C4-2B (cell line): ENCODE measurements around the gene NRG2.

Experiments used
- H3K27ac ChIP-seq: fragments of 450-650 bp; 2 replicates; pipeline ENCODE4 v1.5.1; 2017
- CTCF ChIP-seq: fragments of 450-650 bp; conservative IDR thresholded peaks from 2 replicates; pipeline ENCODE4 v1.5.1; 2017; ENCODE audit warnings: mild to moderate bottlenecking
- ZFX ChIP-seq: fragments of 450-650 bp; IDR thresholded peaks from 2 replicates; pipeline ENCODE4 v1.6.1; 2017

Gene NRG2

GRCh38 chr5:140018920-140019644 is 24.0 kb downstream of the NRG2 start:
- no peak overlapping the region for H3K27ac ChIP-seq
- TF ChIP-seq CTCF (no peak), ZFX (no peak)

DNA sequence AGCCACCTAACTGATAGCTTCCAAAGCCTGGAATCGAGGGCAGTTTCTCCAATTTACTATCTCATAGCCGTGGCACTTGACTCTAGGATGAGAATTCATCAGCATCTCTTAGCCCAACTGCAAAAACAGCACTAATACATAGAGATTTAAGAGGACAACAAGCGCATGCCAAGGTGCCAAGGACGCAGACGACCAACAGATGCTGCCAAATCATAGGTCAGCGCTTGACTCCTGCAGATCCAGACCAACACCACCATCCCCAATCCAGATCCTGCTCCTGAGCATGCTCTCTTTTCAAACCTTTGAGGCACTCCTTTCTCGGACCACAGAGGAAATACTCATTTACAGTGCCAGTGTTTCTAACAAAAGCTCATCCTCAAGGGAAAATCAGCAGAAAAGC is 24.6 kb downstream of the NRG2 start:
- TF ChIP-seq ZFX, result no peak
- TF ChIP-seq CTCF, result no peak

DNA sequence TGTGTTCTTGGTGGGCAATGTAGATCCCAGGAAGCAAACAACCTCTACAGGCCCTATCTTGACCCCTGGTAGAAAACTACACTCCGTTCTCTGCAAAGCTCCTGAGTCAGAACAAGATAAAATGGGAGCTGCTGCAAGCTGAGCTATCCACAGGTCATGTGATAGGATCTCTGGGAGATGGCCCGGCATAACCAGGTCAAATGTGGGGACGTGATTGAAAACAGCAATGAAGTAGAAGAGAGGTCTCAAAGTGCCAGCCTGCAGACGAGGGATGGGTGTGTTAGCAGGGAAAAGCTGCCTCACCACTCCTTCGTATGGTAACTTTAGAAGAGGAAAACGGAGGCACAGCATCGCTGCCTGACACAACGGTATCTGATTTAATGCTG is 25.0 kb downstream of the NRG2 start:
- no peak overlapping the region for H3K27ac ChIP-seq
- TF ChIP-seq ZFX, result no peak
- no peak for TF ChIP-seq CTCF

More for the DNA sequence above, 24.6 kb downstream of the NRG2 start:
- H3K27ac ChIP-seq, result no peak overlapping the region

DNA sequence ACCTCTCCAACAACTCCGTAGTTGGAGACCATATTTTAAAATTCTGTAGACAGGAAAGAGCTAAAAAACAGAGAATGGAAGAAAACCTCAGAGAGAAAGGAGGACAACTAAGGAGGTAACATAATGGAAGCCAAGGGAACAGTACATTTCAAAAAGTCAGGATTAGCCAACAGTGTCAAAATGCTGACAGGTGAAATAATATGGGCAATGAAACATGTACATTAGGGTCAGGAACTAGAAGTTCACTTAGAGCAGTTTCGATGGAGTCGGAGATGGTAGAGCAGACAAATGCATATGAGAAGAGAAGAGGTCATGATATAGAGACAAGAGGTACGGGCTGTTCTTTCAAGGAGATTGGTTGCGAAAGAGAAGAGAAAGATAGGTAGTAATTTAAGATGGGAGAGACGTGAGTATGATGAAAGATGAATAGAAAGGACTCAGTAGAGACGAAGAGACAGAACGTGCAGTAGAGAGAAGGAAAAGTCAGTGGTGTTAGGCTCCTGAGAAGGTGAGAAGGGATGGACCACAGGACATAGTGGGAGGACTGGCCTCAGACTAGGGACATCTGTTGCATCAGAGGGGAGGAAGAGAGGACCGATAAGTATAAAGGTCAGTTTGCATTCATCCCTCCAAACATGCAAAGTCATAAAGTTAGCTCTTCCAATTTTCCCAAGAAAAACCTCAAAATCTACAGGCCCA is 25.6 kb downstream of the NRG2 start:
- no peak for TF ChIP-seq CTCF
- no peak for TF ChIP-seq ZFX
- H3K27ac ChIP-seq, result no peak overlapping the region

GRCh38 chr5:140015706-140016105 is 27.4 kb downstream of the NRG2 start:
- no peak overlapping the region for H3K27ac ChIP-seq
- TF ChIP-seq CTCF (no peak), ZFX (no peak)

DNA sequence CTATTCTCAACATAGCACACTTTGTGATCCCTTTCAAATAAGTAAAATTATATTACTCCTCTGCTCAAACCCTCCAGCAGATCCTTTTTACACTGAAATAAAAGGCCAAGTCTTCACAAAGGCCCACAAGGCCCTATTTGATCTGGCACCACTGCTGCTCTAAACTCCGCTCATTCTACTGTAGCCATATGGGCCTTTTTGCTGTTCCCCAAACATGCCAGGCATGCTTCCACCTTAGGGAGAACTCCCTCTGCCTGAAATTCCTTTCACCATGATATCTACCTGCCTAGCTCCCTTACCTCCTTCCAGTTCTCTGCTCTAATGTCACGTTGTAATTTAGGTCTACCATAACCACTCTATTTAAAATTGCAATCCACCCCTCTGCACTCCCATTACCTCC is 28.3 kb downstream of the NRG2 start:
- TF ChIP-seq CTCF, result no peak
- TF ChIP-seq ZFX, result no peak
- no peak overlapping the region for H3K27ac ChIP-seq

DNA sequence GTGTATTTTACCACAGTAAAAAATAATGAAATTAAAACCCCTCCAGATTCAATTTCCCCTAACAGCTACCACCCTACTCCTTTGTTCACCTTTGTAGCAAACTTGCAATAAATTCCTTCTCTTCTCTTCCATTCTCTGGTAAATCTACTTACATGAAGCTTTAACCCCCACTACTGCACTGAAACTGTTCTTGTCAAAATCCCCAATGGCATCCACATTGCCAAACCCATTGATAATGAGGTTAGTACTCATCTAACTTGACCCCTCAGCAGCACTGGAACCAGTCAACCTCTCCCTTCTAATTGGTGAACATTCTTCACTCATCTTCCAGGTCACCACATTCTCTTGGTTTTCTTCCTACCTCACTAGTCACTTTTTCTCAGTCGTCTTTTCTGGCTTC is 29.6 kb downstream of the NRG2 start:
- no peak overlapping the region for H3K27ac ChIP-seq
- no peak for TF ChIP-seq CTCF
- TF ChIP-seq ZFX, result no peak
